ENCODE results near the gene AMELX.

DNA sequence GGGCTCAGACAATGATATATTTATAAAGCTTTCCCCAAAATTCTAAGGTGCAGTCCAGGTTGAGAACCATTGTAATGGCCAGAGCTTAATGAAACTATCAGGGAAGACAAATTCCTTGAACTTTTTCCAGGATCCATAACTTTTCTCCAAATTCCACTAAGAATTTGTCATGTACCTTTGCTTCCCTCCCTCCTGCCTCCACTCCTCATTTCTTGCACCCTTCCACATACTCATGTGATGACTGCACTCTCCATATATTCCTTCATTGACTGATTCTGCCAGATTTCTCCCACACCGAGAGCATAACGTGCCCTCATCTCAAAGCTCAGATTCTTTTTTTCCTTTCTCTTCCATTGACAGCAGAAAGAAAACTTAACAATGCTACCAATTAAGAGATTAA, 20.9 kb upstream of the AMELX start:
- no peak for TF ChIP-seq RAD21 (IDR thresholded peaks at IDR 0.05; ENCODE audit: low read depth)
- no peak for TF ChIP-seq USF1 (IDR thresholded peaks at IDR 0.05)
- no peak for TF ChIP-seq YY1 (IDR thresholded peaks at IDR 0.05; ENCODE audit: low read depth)
- TF ChIP-seq, protein P1, sequence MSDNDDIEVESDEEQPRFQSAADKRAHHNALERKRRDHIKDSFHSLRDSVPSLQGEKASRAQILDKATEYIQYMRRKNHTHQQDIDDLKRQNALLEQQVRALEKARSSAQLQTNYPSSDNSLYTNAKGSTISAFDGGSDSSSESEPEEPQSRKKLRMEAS (IDR thresholded peaks at IDR 0.05), result no peak
- TF ChIP-seq CREB1 (IDR thresholded peaks at IDR 0.05; ENCODE audit: low read depth), result no peak
- TF ChIP-seq TAF1 (IDR thresholded peaks at IDR 0.05; ENCODE audit: low read depth), result no peak
- no peak for TF ChIP-seq EP300 (IDR thresholded peaks at IDR 0.05; ENCODE audit: borderline replicate concordance)
- TF ChIP-seq, protein P2, sequence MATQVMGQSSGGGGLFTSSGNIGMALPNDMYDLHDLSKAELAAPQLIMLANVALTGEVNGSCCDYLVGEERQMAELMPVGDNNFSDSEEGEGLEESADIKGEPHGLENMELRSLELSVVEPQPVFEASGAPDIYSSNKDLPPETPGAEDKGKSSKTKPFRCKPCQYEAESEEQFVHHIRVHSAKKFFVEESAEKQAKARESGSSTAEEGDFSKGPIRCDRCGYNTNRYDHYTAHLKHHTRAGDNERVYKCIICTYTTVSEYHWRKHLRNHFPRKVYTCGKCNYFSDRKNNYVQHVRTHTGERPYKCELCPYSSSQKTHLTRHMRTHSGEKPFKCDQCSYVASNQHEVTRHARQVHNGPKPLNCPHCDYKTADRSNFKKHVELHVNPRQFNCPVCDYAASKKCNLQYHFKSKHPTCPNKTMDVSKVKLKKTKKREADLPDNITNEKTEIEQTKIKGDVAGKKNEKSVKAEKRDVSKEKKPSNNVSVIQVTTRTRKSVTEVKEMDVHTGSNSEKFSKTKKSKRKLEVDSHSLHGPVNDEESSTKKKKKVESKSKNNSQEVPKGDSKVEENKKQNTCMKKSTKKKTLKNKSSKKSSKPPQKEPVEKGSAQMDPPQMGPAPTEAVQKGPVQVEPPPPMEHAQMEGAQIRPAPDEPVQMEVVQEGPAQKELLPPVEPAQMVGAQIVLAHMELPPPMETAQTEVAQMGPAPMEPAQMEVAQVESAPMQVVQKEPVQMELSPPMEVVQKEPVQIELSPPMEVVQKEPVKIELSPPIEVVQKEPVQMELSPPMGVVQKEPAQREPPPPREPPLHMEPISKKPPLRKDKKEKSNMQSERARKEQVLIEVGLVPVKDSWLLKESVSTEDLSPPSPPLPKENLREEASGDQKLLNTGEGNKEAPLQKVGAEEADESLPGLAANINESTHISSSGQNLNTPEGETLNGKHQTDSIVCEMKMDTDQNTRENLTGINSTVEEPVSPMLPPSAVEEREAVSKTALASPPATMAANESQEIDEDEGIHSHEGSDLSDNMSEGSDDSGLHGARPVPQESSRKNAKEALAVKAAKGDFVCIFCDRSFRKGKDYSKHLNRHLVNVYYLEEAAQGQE (IDR thresholded peaks at IDR 0.05; ENCODE audit: low read depth), result no peak
- TF ChIP-seq TEAD4 (IDR thresholded peaks at IDR 0.05), result no peak
- TF ChIP-seq EGR1 (IDR thresholded peaks at IDR 0.05), result no peak

All from Ishikawa (cell line).